ENCODE results near the gene TOP3A.

- TF ChIP-seq CTCF (IDR thresholded peaks at IDR 0.05; ENCODE audit: low read length) (no peak), EZH2 (IDR thresholded peaks at IDR 0.05; ENCODE audit: borderline replicate concordance, low read length) (no peak)
Observed at GRCh38 chr17:18229771-18230170, 85.0 kb downstream of the TOP3A start.
